Renal cortex interstitium (tissue), 15 donors: Measurements from ENCODE around the gene GJA8. TPM values are rescaled to one million over a fixed set of nuclear protein-coding genes. Genes with fewer than 3 reads are reported as not detected.
A peak's percentile ranks its signal among the peaks of the same experiment; 100 is the strongest.
"Not testable (repeated sequence)": the region's sequence is repeated elsewhere in the genome, so short reads cannot be mapped to it uniquely, and the experiment has no call there.

Experiments
- DNase-seq, 11 donors: peaks; one replicate each; pipeline ENCODE4 v3.0.0-alpha.2; 2013; ENCODE audit warnings: low read depth in 9 of 11, low spot score in 4 of 11; ENCODE audit errors: extremely low read depth in 1 of 11
- long read RNA-seq, 16 experiments: transcript quantifications; one replicate each; lab custom pipeline, GENCODE V29; 2026
- polyA plus RNA-seq, 3 donors: library from polyadenylated mRNA; unstranded; fragments of 120-200 nt; gene quantifications; one replicate each; pipeline ENCODE4 v1.2.1, GENCODE V29; 2013; ENCODE audit not compliant: insufficient read length in 3 of 3

The GJA8 gene
- polyA plus RNA-seq, result under 1 TPM; 0.39 to 0.66 (median 0.57) TPM
- long read RNA-seq, donor 1, result 0 reads
- long read RNA-seq, donor 2, partial matches to known transcripts, result 0 of 1 reads
- long read RNA-seq, donor 2, other reads (novel, unspliced or antisense), result 0 of 1 reads
- long read RNA-seq, donor 3, result 0 reads
- long read RNA-seq, donor 4, result 0 reads
- long read RNA-seq, donor 5, result 0 reads
- long read RNA-seq, donor 6, result 0 reads
- long read RNA-seq, donor 7, result 0 reads
- long read RNA-seq, donor 8, result 0 reads
- long read RNA-seq, donor 9, result 0 reads
- long read RNA-seq, donor 10, partial matches to known transcripts, result 0 of 2 reads
- long read RNA-seq, donor 10, other reads (novel, unspliced or antisense), result 0 of 2 reads
- long read RNA-seq, donor 11, partial matches to known transcripts, result 0 of 1 reads
- long read RNA-seq, donor 11, other reads (novel, unspliced or antisense), result 0 of 1 reads
- long read RNA-seq, donor 12, result 0 reads
- long read RNA-seq, donor 13, partial matches to known transcripts, result 0 of 1 reads
- long read RNA-seq, donor 13, other reads (novel, unspliced or antisense), result 0 of 1 reads
- long read RNA-seq, donor 14, partial matches to known transcripts, result 0 of 2 reads
- long read RNA-seq, donor 14, other reads (novel, unspliced or antisense), result 0 of 2 reads
- long read RNA-seq, donor 15, result 0 reads
- long read RNA-seq, donor 16, partial matches to known transcripts, result 0 of 2 reads
- long read RNA-seq, donor 16, other reads (novel, unspliced or antisense), result 0 of 2 reads

- DNase-seq, result no peak
Observed at GRCh38 chr1:147902253-147902845, at the start of gene GJA8. Gene GJA8 (plus strand): TSS chr1:147902795. CDS start chr1:147907956, 5,161 bp downstream.

- peak in 1 of 11 donors; percentile 12 for DNase-seq
Observed at GRCh38 chr1:147853391-147853790, 49.2 kb upstream of the GJA8 start.

- not testable (repeated sequence) for DNase-seq
Observed at GRCh38 chr1:147854989-147855388, 47.6 kb upstream of the GJA8 start.

GRCh38 chr1:147855996-147856395 lies 46.6 kb upstream of the GJA8 start:
- DNase-seq, result not testable (repeated sequence)

- not testable (repeated sequence) for DNase-seq
Observed at GRCh38 chr1:147867204-147867603, 35.4 kb upstream of the GJA8 start.

- DNase-seq, result no peak
Observed at GRCh38 chr1:147878022-147878421, 24.6 kb upstream of the GJA8 start.

GRCh38 chr1:147879911-147880310 lies 22.7 kb upstream of the GJA8 start:
- no peak for DNase-seq

GRCh38 chr1:147882535-147882934 lies 20.1 kb upstream of the GJA8 start:
- DNase-seq, result no peak

GRCh38 chr1:147890177-147890790 lies 12.3 kb upstream of the GJA8 start:
- DNase-seq, result peak; percentile 53 to 74 (median 68)

- no peak for DNase-seq
Observed at GRCh38 chr1:147891088-147891487, 11.5 kb upstream of the GJA8 start.

- peak in 1 of 11 donors; percentile 18 for DNase-seq
Observed at GRCh38 chr1:147892216-147892615, 10.4 kb upstream of the GJA8 start.

- peak in 9 of 11 donors; percentile 30 to 70 (median 49) for DNase-seq
Observed at GRCh38 chr1:147892731-147893214, 9.8 kb upstream of the GJA8 start.

GRCh38 chr1:147895123-147895522 lies 7.5 kb upstream of the GJA8 start:
- DNase-seq, result no peak

- DNase-seq, result peak in 2 of 11 donors; percentile 27 to 54
Observed at GRCh38 chr1:147897029-147897752, 5.4 kb upstream of the GJA8 start.

- no peak for DNase-seq
Observed at GRCh38 chr1:147897789-147898188, 4.8 kb upstream of the GJA8 start.

- no peak for DNase-seq
Observed at GRCh38 chr1:147904726-147905125, 2.1 kb downstream of the GJA8 start.

- no peak for DNase-seq
Observed at GRCh38 chr1:147907786-147908509, 5.4 kb downstream of the GJA8 start.

GRCh38 chr1:147912553-147912952 lies 10.0 kb downstream of the GJA8 start:
- DNase-seq, result no peak
